ENCODE results near the gene RANBP10.

DNA sequence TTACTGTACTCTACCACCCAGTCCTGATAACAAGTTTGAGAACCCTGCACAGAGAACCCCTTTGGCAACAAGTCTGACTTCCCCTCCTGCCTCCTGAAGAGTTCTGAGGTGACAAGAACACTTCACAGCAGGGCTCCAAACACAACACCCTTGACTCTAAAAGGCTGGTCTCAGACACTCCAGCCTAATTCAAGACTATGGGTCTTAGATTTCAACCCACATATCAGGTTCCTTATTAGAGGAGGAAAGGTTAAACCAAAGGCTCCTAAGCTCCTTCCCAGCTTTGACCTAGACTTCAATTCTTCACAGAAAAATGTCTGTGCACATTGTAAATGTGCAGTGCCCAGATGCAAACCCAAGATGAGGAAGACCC, 23.0 kb downstream of the RANBP10 start:
- TF ChIP-seq, protein P1, sequence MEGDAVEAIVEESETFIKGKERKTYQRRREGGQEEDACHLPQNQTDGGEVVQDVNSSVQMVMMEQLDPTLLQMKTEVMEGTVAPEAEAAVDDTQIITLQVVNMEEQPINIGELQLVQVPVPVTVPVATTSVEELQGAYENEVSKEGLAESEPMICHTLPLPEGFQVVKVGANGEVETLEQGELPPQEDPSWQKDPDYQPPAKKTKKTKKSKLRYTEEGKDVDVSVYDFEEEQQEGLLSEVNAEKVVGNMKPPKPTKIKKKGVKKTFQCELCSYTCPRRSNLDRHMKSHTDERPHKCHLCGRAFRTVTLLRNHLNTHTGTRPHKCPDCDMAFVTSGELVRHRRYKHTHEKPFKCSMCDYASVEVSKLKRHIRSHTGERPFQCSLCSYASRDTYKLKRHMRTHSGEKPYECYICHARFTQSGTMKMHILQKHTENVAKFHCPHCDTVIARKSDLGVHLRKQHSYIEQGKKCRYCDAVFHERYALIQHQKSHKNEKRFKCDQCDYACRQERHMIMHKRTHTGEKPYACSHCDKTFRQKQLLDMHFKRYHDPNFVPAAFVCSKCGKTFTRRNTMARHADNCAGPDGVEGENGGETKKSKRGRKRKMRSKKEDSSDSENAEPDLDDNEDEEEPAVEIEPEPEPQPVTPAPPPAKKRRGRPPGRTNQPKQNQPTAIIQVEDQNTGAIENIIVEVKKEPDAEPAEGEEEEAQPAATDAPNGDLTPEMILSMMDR (conservative IDR thresholded peaks at IDR 0.05 in 1 of 2, IDR thresholded peaks at IDR 0.05 in 1 of 2; ENCODE audit: extremely low read depth in 1 of 2, insufficient read depth in 1 of 2, low read depth in 1 of 2, low read length in 2 of 2), result no peak
- no peak for TF ChIP-seq EZH2 (IDR thresholded peaks at IDR 0.05; ENCODE audit: borderline replicate concordance, low read length)
